HG02973 (cell line): Measurements from ENCODE around the gene RBFA.
"Not testable (repeated sequence)": the region's sequence is repeated elsewhere in the genome, so short reads cannot be mapped to it uniquely, and the experiment has no call there.

ENCODE experiments used
- ATAC-seq: cut with Tn5 transposase; IDR thresholded peaks from one replicate; pipeline ENCODE4 v1.9.1; 2021; ENCODE audit warnings: moderate library complexity; ENCODE audit not compliant: unreplicated experiment

The RBFA gene, protein sequence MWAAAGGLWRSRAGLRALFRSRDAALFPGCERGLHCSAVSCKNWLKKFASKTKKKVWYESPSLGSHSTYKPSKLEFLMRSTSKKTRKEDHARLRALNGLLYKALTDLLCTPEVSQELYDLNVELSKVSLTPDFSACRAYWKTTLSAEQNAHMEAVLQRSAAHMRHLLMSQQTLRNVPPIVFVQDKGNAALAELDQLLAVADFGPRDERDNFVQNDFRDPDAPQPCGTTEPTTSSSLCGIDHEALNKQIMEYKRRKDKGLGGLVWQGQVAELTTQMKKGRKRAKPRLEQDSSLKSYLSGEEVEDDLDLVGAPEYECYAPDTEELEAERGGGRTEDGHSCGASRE

DNA sequence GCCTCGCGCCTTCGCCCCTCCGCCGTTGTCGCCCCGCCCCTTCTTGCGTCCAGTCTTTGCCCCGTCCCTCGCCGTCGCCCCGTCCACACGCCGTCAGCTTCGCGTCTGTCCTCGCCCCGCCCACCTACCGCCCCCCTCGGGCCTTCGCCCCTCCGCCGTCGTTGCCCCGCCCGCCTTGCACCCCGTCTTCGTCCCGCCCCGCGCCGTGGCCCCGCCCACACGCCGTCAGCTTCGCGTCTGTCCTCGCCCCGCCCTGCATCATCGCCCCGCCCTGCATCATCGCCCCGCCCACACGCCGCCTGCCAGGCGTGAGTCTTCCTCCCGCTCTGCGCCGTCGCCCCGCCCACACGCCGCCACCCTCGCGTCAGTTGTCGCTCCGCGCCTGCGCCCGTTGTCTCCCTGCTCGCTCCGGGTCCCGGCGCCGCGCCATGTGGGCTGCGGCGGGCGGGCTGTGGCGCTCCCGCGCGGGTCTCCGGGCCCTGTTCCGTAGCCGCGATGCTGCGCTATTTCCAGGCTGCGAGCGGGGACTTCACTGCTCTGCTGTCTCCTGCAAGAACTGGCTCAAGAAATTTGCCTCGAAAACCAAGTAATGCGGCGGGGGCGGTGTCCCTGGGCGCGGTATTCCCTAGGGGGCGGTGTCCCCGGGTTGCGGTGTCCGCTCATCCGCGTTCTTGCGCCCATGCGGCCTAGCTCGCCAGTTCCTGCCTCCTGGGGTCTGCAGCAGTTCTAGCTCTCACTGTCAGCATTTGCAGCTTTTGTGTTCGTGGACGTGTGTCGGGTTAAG, at the start of gene RBFA:
Gene RBFA (plus strand): TSS at position 367 of the 784 bp plus-strand sequence. CDS start 62 bp downstream, at position 429.
- peak; percentile 69 for ATAC-seq

DNA sequence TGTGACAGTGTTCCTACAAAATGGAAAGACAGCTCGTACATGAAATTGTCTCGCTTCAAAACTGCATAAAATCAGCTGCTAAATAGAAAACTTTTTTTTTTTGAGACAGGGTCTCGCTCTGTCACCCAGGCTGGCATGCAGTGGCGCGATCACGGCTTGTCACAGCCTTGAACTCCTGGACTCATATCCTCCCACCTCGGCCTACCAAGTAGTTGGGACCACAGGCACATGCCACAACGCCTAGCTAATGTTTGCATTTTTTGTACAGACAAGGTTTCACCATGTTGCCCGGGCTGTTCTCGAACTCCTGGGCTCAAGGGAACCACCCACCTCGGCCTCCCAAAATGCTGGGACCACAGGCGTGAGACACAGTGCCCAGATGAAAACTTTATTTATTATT, 49.1 kb upstream of the RBFA start:
- no peak for ATAC-seq

DNA sequence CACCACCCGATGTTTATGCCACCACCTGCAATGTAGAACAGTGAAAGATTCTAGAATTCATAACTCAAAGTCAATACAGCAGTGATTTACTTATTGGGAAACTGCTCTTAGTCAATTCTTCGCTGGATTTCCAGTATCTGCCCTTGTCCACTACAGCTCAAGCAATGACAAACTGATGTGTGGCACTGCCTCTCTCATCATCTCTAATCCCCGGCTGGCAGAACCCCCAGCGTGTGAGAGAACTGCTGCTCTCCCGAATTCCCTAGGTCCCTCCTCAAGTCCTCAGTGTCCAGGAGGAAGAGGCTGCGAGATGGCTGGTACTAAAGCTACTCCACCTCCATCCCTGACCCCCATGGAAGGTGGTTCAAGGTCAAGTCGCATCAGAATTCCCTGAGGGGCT, 47.5 kb upstream of the RBFA start:
- no peak for ATAC-seq

DNA sequence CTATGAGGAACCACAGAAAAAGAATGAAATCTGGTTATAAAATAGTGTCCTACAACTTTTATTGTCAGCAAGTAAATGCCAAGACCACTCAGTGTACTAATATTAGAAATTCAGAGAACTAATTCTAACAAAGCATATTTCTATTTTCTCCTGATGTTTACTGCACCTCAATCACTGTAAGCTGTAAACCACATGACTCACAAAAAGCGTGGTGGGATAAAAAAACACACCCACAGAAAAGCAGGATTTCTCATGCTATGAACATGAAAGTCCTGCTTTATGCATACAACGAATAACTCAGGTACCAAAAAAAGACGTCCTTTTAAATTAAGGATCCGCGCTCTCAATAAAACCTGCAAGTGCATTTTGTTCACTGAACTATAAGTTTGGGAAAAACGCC, 46.7 kb upstream of the RBFA start:
- ATAC-seq: no peak

DNA sequence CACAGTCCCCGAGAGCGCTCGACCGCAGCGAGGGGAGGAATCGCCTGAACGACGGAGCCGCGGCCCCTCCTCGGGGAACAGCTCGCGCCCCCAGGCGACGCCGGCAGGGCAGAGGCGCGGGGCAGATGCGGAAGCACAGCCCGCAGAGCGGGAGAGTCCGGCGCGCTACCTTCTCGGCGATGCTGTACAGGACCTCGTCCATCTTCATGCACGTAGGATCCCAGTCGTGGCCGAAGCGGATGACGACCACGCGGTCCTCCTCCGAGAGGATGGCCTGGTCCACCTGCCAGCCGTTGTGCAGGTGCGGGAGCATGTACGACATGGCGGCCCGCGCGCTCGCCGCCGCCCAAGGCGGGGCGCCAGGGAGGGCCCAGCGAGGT, 46.2 kb upstream of the RBFA start:
- peak; percentile 60 for ATAC-seq

DNA sequence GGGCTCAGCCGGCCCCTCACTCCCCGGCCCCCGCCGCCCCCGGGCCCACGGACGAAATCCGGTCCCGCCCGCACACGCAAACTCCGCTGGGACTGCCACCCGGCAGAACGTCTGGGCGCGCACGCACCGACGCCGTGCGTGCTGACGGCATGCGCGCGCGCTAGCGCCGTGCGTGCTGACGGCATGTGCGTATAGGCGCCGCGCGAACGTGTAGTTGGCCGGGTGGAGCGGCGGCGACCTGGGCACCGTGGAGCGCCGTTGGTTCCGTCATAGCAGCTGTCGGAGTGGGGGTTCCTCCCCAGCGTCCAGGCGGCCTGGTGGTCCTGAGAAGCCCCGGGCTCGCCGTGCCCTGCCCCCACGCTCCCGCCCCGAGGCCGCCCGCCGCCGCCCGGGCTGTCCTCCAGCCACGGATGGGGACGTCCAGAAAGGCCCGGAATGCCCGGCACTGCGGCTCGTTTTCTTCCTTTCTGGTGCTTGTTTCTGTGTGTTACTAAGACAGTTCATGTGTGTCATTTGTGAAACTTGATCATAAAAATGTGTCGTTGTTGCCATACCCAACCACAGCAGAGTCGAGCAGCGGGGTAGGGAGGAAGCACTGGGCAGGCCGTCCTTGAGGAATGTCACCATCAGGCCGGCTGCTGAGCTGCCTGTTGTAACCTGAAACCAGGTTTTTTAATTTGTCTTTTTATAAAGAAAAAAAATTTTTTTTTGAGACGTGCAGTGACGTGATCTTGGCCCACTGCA, 45.6 kb upstream of the RBFA start, which contains the start of gene TXNL4A:
Gene TXNL4A (minus strand): TSS at position 113 of the 744 bp plus-strand sequence. CDS start 171 bp downstream, outside the sequence.
- ATAC-seq: peak; percentile 96

DNA sequence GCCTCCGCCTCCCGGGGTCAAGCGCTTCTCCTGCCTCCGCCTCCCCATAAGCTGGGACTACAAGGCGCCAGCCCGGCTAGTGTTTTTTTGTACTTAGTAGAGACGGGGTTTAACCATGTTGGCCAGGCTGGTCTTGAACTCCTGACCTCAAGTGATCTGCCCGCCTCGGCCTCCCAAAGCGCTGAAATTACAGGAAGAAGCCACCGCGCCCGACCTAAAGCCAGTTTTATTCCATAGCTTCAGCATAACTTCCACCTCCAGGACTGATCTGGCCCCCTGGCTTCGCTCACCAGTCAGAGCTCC, 45.1 kb upstream of the RBFA start:
- ATAC-seq: no peak

DNA sequence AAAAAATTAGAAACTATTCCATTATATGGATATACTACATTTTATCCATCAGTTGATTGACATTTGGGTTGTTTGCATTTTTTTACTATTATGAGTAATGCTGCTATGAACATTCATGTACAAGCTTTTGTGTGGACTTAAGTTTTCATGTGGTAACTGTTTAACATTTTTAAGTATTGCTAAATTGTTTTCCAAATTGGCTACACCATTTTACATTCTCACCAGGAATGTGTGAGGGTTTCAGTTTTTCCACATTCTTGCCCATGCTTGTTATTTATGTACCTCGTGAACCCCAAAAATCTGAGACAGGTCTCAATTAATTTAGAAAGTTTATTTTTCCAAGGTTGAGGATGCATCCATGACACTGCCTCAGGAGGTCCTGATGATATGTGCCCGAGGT, 42.7 kb upstream of the RBFA start:
- ATAC-seq: no peak

DNA sequence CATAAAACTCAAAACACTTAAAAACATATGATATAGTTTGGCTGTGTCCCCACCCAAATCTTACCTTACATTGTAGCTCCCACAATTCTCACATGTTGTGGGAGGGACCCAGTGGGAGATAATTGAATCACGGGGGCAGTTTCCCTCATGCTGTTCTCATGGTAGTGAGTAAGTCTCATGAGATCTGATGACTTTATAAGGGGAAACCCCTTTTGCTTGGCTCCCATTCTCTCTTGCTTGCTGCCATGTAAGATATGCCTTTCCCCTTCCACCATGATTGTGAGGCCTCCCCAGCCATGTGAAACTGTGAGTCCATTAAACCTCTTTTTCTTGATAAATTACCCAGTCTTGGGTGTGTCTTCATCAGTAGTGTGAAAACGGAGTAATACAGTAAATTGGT, 34.5 kb upstream of the RBFA start:
- ATAC-seq: not testable (repeated sequence)

DNA sequence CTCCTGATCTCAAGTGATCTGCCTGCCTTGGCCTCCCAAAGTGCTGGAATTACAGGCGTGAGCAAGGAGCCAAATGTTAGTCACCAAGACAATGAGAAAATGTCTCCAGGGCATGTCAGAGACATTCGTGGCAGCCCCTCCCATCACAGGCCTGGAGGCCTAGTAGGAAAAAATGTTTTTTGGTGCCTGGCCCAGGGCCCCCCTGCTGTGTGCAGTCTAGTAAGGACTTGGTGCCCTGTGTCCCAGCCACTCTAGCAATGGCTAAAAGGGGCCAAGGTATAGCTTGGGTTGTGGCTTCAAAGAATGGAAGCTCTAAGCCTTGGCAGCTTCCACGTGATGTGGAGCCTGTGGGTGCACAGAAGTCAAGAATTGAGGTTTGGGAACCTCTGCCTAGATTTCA, 33.4 kb upstream of the RBFA start:
- no peak for ATAC-seq

DNA sequence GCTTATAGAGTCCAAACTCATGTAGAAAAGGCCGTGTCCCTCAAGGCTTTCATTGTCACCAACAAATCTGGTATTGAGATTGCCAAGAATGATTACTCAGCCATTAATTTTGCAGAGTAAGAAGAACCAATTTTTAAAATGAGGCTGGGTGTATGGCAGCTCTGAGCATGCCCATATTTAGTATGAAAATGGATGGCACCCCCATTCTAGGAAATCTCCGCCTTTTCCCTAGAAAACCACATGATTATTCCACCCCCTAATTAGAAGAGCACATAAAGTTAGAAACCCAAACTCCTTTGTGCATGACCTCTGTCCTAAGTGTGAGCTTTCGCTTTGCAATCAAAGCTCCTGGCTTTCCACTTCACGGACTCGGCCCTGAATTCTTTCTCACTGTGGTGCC, 31.8 kb upstream of the RBFA start:
- ATAC-seq: no peak

DNA sequence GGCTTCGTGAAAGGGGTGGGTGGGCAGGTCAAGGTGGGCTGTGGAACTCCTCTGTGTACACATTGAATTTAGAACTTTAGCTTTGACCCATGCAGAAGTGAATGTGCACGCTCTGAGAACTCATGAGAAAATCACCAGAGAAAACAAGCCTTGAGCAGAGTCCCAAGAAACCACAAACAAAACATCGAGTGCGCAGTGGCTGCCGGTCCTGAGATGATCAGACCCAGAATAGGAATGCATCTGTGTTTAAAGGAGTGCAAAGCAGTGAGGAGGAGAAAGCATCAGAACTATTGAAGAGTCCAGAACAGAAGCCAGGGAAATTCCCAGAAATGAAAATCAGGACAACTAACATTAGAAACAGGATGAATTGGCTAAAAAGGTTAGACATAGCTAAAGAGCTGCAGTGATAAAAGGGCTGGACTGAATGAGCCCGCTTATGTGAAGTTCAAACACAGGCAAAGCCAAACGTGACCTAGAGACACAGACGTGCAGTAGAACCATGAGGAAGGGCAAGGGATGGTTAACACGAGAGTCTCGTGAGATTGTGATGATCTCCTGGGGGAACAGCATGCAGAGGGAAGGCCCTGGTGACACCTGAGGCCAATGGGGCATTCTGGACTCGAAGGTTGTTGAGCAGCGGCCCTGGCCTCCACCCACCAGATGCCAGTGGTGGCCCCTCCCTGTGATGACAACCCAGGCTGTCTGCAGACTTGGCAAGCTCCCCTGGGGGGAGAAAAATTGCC, 29.5 kb upstream of the RBFA start:
- no peak for ATAC-seq

DNA sequence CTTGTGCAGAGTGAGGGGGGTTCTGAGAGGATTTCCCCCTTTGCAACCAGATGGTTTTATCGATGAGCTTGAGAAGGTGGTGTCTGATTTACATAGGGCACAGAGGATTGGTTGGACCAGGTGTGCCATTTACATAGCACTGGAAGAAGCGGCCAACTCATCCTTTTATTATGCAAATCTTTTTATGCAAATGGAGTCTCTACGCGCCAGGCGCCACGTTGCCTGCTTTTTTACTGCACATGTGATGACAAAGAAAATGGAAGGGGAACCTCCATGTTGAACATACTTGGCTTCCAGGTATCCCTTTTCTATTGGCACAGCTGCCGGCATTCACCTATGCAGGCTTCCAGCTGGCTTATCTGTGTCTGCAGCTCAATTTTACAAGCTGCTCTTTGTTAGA, 27.5 kb upstream of the RBFA start:
- ATAC-seq: no peak

DNA sequence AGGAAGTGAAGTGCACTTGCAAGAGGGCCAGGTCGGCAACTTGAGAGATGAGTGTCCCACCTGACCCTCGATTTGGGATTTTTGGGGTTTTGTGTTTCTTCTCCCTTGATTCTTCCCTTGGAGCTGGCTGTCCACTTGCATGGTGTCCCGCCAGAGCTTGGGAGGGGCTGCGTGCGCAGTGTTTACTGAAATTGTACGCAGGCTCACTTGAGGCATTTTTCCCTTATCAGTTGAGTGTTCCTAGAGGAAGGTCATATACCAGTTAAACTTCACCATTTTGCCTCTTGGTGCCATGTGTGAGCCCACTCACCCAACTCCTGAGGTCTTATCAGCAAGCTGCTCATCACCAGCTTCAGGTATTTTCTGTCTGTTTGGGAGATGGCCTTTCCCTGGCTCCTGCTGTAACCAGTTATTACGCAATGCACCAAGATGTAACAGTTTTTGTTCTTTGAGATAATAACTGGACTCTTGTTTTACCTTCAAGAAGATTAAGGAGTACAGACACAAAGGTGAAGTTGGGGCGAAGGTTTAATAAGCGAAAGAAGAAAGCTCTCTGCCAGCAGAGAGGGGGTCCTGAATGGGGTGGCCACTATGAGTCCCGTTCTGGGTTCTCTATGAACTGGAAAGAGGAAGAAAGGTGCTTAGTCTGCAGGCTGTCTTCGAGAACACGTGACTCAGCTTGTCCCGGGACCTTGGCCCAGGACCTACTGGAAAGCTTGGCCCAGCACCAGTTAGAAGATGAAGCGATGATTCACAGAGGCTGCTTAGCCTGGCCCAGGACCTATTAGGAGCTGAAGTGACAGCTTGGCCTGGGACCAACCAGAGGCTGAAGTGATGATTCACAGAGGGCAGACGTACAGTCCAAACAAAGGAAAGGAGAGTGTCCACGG, 24.3 kb upstream of the RBFA start:
- ATAC-seq: no peak

DNA sequence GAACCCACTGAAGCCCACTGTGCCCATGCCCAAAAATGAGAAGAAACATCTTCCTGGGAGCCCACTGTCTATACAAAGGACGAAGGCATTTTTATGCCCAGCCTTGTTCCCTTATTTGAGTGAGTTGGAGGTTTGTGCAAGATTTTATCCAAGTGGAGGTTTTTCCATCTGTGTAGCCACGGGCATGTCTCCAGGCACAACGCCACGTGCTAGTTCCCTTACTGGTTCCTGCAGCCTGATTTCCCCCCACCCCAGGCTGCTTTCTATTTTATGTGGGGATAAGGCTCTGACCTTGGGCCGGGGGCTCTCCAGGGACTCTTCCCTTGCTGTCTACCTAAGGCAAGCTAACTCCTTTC, 23.7 kb upstream of the RBFA start:
- ATAC-seq: no peak

DNA sequence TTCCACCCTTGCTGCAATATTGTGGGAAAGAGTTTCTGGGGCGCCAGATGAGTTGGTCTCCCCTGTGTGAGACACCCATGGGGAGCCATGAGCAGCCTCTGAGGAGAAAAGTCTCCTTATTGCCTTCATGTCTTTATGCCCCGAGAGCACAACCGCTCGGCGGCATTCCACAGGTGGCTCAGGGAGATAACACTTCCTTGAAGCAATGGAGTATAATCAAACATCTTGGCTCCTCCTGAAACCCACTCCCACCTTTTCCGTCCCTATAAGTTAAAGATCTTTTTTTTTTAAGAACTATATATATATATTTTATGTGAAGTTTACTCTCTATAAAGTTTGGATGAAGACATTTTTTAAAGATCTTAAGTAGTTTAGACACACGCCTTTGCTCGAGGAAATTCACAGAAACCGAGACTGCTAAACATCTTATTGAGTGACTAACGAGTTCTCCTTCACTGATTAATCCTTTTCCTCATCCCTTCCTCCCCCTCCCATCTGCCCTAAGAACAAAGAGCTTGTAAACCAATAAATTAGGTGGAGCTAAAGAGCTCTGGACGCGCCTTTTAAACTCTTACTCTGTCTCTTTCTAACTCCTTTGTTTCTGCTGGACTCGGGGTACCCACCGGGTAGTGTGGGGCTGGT, 22.6 kb upstream of the RBFA start:
- not testable (repeated sequence) for ATAC-seq

DNA sequence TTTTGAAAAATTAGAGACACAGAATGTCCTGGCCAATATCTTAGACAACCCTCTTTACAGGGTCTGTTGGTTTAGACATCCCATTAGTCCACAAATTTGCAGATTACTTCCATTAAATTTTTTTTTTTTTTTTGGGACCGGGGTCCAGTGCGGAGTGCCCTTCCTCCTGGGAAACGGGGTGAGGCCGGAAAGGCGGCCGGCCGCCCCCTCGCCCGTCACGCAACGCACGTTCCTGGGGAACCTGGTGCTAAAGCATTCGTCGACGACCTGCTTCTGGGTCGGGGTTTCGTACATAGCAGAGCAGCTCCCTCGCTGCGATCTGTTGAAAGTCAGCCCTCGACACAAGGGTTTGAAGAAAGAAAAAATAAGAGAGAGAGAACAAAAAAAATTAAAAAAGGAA, 21.5 kb upstream of the RBFA start:
- no peak for ATAC-seq

DNA sequence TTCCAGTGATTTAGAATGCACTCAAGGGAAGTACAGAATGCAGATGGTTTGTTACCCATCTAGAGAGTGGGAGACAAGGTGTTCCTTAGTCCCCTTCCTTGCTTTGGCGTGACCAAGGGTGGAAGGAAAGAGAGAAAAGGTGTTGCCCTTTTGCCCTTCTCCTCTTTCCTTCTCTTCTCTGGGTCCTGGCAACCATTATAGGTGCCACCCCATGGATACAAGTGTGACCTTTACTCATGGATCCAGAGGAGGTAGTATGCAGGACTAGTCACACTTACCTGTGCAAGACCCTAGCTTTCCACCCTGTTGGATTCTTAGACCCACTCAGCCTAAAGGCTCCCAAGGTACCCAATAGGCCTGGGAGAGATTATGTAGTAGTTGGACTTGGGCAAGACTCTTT, 11.6 kb upstream of the RBFA start:
- ATAC-seq: no peak

DNA sequence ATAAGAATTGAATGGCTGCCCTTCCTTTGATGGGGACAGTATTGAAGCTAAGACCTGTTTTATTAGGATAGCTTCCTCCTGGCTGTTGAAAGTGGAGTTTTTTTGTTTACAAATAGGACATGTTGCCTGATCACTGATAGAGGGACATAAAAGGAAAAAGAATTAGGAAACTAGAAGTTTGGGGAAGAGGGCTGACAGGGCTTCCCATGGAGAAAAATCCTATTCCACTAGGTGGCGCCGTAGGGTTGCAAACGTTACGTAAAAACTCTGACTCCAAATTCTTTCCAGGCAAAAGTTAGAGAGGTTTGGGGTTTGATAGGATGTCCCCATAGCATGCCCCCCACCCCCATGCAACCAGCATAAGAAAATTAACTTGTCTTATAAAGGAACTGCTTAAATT, 11.1 kb upstream of the RBFA start:
- ATAC-seq: no peak

DNA sequence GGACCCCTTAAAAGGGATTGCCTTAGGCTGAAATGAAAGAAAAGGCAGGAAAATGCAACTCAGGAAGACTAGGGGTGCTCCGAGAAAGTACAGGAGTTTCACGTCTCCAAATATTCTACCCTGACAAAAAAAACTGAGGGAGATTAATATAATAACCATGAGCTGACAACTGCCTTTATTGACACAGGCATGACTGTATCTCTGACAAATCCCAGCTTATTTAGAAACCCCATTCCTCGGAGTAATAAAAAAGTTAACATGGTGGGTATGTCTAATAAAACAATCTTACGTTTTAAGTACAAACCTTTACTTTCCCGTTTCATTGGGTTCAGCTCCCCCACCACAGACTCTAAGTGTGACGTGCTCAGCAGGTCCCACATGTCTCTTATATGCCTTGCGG, 7.9 kb upstream of the RBFA start:
- no peak for ATAC-seq
